CD4-positive, alpha-beta T cell (primary cell): ENCODE measurements around the gene MRPS35. TPM values are rescaled to one million over a fixed set of nuclear protein-coding genes. Genes with fewer than 3 reads are reported as not detected.

Source experiments
- ATAC-seq: fragments of 200-7000 bp; cut with Tn5 transposase; one replicate; pipeline ENCODE4 v1.10.0; 2022; ENCODE audit warnings: mild to moderate bottlenecking; ENCODE audit not compliant: poor library complexity
- CTCF ChIA-PET: fragments of 350-600 bp; sonication (Branson Sonifier 250); formaldehyde crosslinking; loops from one replicate; lab custom pipeline; 2021; ENCODE audit warnings: antibody characterized with exemption, inconsistent platforms; lab: Charles Lee
- POLR2A ChIA-PET: fragments of 350-600 bp; sonication (Branson Sonifier 250); formaldehyde crosslinking; loops from one replicate; lab custom pipeline; 2021; ENCODE audit warnings: antibody characterized with exemption, inconsistent platforms; lab: Charles Lee
- DNase-seq, 14 experiments: peaks; one replicate each; pipeline ENCODE4 v3.0.0-alpha.2; 2013 to 2020; ENCODE audit warnings: mixed read lengths in 2 of 14
- H3K27ac ChIP-seq, 2 donors: one replicate each; pipeline versions ENCODE4 v1.5.1 to v1.7.0; 2013; ENCODE audit warnings: low read length in 2 of 2, low read depth in 1 of 2, mild to moderate bottlenecking in 1 of 2
- H3K27me3 ChIP-seq, 2 experiments: 1 replicate in 1 of 2; 2 replicates in 1 of 2; pipeline versions ENCODE4 v1.6.1 to v1.7.0; 2013; ENCODE audit warnings: low read length in 2 of 2, control low read depth in 1 of 2, mild to moderate bottlenecking in 1 of 2, moderate library complexity in 1 of 2; ENCODE audit not compliant: insufficient read depth in 2 of 2, control insufficient read depth in 1 of 2
- H3K36me3 ChIP-seq: one replicate; pipeline ENCODE4 v1.6.1; 2013; ENCODE audit warnings: low read length, control low read depth; ENCODE audit not compliant: insufficient read depth
- H3K4me1 ChIP-seq: one replicate; pipeline ENCODE4 v1.6.1; 2013; ENCODE audit warnings: low read length, control low read depth; ENCODE audit not compliant: insufficient read depth
- H3K4me3 ChIP-seq: one replicate; pipeline ENCODE4 v1.5.1; 2013; ENCODE audit warnings: mild to moderate bottlenecking, low read length, moderate library complexity
- H3K9me3 ChIP-seq, 2 experiments: 1 replicate in 1 of 2; 2 replicates in 1 of 2; pipeline versions ENCODE4 v1.6.1 to v1.7.0; 2013; ENCODE audit warnings: low read length in 2 of 2, mild to moderate bottlenecking in 2 of 2, control low read depth in 1 of 2, moderate library complexity in 1 of 2; ENCODE audit not compliant: control insufficient read depth in 1 of 2, insufficient read depth in 1 of 2
- H3K27ac Mint-ChIP-seq: one replicate; pipeline ENCODE4 v1.8.0; 2020; ENCODE audit warnings: mixed read lengths
- H3K27me3 Mint-ChIP-seq: one replicate; pipeline ENCODE4 v1.8.0; 2021; ENCODE audit warnings: mixed read lengths
- H3K36me3 Mint-ChIP-seq: one replicate; pipeline ENCODE4 v1.8.0; 2021; ENCODE audit warnings: low read depth, mixed read lengths
- H3K4me1 Mint-ChIP-seq: one replicate; pipeline ENCODE4 v1.8.0; 2021; ENCODE audit warnings: low read depth, mixed read lengths
- H3K4me3 Mint-ChIP-seq: one replicate; pipeline ENCODE4 v1.8.0; 2020; ENCODE audit warnings: mild to moderate bottlenecking, mixed read lengths
- H3K9me3 Mint-ChIP-seq: one replicate; pipeline ENCODE4 v1.8.0; 2020; ENCODE audit warnings: mixed read lengths
- intact Hi-C, 2 experiments: fragments of 100-400 bp; cut with DNase I in 1 of 2; cut with micrococcal nuclease in 1 of 2; formaldehyde crosslinking; loops; one replicate each; pipeline versions ENCODE4 v1.15.1 to v1.9.0; 2023 to 2025; cut with DNase I, micrococcal nuclease
- total RNA-seq, 174 experiments: library from RNA in 2 of 174; stranded (reverse) in 2 of 174; gene quantifications; one replicate each; pipeline ENCODE4 v1.2.3 and lab custom pipeline; 2021 to 2026
- TF ChIP-seq, protein P1 (sequence below): fragments of 200-600 bp; IDR thresholded peaks from one replicate; pipeline ENCODE4 v1.8.0; 2022; ENCODE audit warnings: antibody characterized with exemption, mild to moderate bottlenecking

The MRPS35 gene
- total RNA-seq, 2 experiments from 2014 or later = 22.1 to 23.9 TPM

DNA sequence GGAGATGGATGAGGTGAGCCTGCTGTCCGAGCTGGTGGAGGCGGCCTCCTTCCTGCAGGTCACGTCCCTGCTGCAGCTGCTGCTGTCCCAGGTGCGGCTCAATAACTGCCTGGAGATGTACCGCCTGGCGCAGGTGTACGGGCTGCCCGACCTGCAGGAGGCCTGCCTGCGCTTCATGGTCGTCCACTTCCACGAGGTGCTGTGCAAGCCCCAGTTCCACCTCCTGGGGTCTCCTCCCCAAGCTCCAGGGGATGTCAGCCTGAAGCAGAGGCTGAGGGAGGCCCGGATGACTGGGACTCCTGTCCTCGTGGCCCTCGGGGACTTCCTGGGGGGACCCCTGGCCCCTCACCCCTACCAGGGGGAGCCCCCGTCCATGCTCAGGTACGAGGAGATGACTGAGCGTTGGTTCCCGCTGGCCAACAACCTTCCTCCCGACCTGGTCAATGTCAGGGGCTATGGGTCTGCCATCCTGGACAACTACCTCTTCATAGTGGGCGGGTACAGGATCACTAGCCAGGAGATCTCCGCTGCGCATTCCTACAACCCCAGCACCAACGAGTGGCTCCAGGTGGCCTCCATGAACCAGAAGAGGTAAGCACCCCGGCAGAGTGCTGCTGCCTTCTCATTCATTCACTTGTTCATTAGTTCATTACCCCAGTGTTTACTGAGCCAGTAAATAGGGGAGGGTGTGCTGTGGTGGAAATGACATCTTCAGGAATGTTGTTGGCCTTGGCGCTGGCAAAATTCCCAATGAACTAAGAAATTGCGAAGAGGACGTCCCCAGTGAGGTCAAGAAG lies 70.2 kb downstream of the MRPS35 start:
- H3K4me1 ChIP-seq = peaks cover 32% of the 10 kb centered on the region
- Mint-ChIP-seq H3K27me3 (no peaks in the 10 kb centered on the region), H3K4me1 (peaks cover 46% of the 10 kb centered on the region), H3K27ac (peak overlapping the region; percentile 72), H3K36me3 (peaks cover 13% of the 10 kb centered on the region), H3K9me3 (no peaks in the 10 kb centered on the region), H3K4me3 (peak overlapping the region; percentile 87)
- peak in 13 of 14 experiments; percentile 4 to 56 (median 27) for DNase-seq
- intact Hi-C loops = loop anchor here in 1 of 2 experiments (2.0 to 5.0 kb wide), 2 partner anchors 69 to 252 kb away; partner anchors contain the start of gene MRPS35
- H3K4me3 ChIP-seq = peak overlapping the region; percentile 80
- TF ChIP-seq, protein P1, sequence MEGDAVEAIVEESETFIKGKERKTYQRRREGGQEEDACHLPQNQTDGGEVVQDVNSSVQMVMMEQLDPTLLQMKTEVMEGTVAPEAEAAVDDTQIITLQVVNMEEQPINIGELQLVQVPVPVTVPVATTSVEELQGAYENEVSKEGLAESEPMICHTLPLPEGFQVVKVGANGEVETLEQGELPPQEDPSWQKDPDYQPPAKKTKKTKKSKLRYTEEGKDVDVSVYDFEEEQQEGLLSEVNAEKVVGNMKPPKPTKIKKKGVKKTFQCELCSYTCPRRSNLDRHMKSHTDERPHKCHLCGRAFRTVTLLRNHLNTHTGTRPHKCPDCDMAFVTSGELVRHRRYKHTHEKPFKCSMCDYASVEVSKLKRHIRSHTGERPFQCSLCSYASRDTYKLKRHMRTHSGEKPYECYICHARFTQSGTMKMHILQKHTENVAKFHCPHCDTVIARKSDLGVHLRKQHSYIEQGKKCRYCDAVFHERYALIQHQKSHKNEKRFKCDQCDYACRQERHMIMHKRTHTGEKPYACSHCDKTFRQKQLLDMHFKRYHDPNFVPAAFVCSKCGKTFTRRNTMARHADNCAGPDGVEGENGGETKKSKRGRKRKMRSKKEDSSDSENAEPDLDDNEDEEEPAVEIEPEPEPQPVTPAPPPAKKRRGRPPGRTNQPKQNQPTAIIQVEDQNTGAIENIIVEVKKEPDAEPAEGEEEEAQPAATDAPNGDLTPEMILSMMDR = no peak
- peak overlapping the region in 1 of 2 donors; percentile 22 for H3K27ac ChIP-seq
- ChIA-PET CTCF (interaction anchor here (2.2 kb wide), 1 partner anchor 40 kb away, joined by 9 read pairs; no protein-coding TSS in a partner anchor), POLR2A (interaction anchor here (0.6 to 2.3 kb wide), 17 partner anchors 7 to 1600 kb away, joined by 3 to 17 read pairs (median 4); partner anchors contain the start of genes CCDC91, ERGIC2 and MRPS35)
- peak; percentile 42 for ATAC-seq
- H3K36me3 ChIP-seq = no peaks in the 10 kb centered on the region
- H3K27me3 ChIP-seq = no peaks in the 10 kb centered on the region
- no peaks in the 10 kb centered on the region for H3K9me3 ChIP-seq

DNA sequence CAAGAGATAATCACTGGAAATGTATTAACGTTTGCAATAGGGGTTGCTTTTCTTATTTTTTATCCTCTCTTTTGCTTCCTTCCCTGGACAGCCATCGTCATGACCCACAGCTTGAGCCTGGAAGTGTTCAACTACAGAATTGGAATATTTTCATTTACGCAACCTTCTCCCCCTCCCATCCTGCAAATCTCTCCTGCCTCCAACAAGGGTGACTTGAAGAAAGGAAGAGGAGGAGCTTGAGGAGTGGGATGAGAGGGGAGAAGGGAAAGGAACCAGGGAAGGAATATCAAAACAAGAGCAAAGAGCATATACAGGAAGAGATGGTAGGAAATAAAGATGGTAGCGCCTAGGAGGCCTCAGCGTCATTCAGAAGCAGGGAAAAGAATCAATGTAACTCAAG lies 71.0 kb downstream of the MRPS35 start:
- Mint-ChIP-seq H3K4me3 (peak overlapping the region; percentile 87), H3K9me3 (no peaks in the 10 kb centered on the region), H3K36me3 (peaks cover 19% of the 10 kb centered on the region), H3K4me1 (peaks cover 52% of the 10 kb centered on the region), H3K27ac (peak overlapping the region; percentile 72), H3K27me3 (no peaks in the 10 kb centered on the region)
- H3K4me1 ChIP-seq = peaks cover 32% of the 10 kb centered on the region
- TF ChIP-seq, protein P1 = no peak
- no peaks in the 10 kb centered on the region for H3K27me3 ChIP-seq
- DNase-seq (no peak), ATAC-seq (no peak)
- ChIA-PET CTCF (no interaction called here), POLR2A (no interaction called here)
- H3K9me3 ChIP-seq = no peaks in the 10 kb centered on the region
- intact Hi-C loops = loop anchor here in 1 of 2 experiments (2.0 to 5.0 kb wide), 2 partner anchors 69 to 253 kb away; partner anchors contain the start of gene MRPS35
- no peaks in the 10 kb centered on the region for H3K36me3 ChIP-seq
- no peak overlapping the region for H3K27ac ChIP-seq
- H3K4me3 ChIP-seq = peak overlapping the region; percentile 3

DNA sequence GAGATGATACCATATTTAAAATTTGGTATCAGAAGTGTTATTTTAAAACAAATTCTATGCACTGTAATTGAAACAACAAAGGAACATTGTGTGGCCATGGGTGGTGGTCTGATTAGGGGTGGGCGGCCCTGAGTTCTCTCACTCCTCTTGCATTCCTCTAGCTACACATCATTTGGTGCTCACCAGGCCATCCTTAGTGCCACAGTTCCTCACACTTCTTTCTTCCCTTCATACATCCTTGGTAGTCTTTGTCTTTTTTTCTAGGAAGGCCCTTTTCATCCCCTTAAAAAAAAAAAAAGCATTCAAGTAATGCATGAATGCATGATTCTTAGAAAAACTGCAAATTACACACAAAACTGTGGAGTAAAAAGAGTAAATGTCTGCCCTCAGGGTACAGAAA lies 71.8 kb downstream of the MRPS35 start:
- TF ChIP-seq, protein P1 = no peak
- no peaks in the 10 kb centered on the region for H3K9me3 Mint-ChIP-seq
- Histone ChIP-seq H3K4me3 (no peak overlapping the region), H3K4me1 (peaks cover 32% of the 10 kb centered on the region), H3K36me3 (no peaks in the 10 kb centered on the region), H3K9me3 (no peaks in the 10 kb centered on the region), H3K27ac (no peak overlapping the region), H3K27me3 (no peaks in the 10 kb centered on the region)
- peak overlapping the region; percentile 44 for H3K27ac Mint-ChIP-seq
- H3K4me3 Mint-ChIP-seq = peak overlapping the region; percentile 87
- ChIA-PET CTCF (interaction anchor here (1.2 kb wide), 1 partner anchor 39 kb away, joined by 4 read pairs; no protein-coding TSS in a partner anchor), POLR2A (no interaction called here)
- intact Hi-C loops = loop anchor here in 1 of 2 experiments (5.0 kb wide), 1 partner anchor 70 kb away; the partner anchor contains the start of gene MRPS35
- peaks cover 53% of the 10 kb centered on the region for H3K4me1 Mint-ChIP-seq
- H3K36me3 Mint-ChIP-seq = peaks cover 19% of the 10 kb centered on the region
- ATAC-seq (no peak), DNase-seq (no peak)
- H3K27me3 Mint-ChIP-seq = no peaks in the 10 kb centered on the region
